ENCODE results near the gene SLC15A3.

GRCh38 chr11:60918939-60919265 lies 33.1 kb downstream of the SLC15A3 start:
- TF ChIP-seq, protein P1, sequence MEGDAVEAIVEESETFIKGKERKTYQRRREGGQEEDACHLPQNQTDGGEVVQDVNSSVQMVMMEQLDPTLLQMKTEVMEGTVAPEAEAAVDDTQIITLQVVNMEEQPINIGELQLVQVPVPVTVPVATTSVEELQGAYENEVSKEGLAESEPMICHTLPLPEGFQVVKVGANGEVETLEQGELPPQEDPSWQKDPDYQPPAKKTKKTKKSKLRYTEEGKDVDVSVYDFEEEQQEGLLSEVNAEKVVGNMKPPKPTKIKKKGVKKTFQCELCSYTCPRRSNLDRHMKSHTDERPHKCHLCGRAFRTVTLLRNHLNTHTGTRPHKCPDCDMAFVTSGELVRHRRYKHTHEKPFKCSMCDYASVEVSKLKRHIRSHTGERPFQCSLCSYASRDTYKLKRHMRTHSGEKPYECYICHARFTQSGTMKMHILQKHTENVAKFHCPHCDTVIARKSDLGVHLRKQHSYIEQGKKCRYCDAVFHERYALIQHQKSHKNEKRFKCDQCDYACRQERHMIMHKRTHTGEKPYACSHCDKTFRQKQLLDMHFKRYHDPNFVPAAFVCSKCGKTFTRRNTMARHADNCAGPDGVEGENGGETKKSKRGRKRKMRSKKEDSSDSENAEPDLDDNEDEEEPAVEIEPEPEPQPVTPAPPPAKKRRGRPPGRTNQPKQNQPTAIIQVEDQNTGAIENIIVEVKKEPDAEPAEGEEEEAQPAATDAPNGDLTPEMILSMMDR (IDR thresholded peaks at IDR 0.05) = no peak
- TF ChIP-seq POLR2A (IDR thresholded peaks at IDR 0.05) (no peak), EP300 (IDR thresholded peaks at IDR 0.05; ENCODE audit: low read depth) (no peak), POLR2AphosphoS5 (IDR thresholded peaks at IDR 0.05) (no peak)
